ENCODE data around the gene CACNB2.
"Not testable (repeated sequence)": the region's sequence is repeated elsewhere in the genome, so short reads cannot be mapped to it uniquely, and the experiment has no call there.

CACNB2 gene

DNA sequence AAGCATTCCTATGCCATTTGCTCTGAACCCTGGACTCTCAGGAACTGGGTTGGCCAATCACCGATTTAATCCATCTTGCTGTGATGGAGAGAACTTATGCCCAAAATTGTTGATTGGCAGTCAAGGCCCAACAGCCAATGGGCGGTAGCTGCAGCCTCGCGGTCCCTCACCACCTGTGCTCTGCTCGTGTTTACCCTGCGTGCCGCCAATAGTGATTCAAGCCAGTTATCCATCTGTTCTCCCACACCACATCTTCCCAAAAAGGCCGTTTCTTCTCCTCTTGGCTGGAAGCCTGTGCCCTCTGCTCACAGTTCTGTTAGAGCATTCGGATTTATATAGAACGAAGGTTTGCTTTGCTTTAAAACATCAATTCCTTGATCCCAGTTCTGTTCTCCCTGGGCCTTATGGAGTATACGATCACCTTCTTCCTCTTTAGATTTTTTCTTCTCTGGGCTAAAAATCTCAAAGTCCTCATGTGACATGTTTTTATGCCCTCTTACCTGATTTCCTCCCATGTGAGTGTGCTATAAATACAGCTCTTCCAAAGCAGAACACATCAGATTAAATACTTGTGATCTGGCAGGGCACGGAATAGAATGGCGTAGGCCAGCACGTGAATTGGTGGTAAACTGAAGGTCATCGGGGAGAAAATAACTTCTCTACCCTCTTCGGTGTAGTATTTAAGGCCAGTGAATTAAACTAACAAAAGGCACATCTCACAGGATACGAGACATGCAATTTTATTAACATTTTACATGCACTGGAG is 298.3 kb downstream of the CACNB2 start:
- H3K4me3 ChIP-seq (ENCODE audit: low read length), result no peak overlapping the region
- TF ChIP-seq ZNF274 (IDR thresholded peaks at IDR 0.05; ENCODE audit: low read depth, low read length), result no peak

DNA sequence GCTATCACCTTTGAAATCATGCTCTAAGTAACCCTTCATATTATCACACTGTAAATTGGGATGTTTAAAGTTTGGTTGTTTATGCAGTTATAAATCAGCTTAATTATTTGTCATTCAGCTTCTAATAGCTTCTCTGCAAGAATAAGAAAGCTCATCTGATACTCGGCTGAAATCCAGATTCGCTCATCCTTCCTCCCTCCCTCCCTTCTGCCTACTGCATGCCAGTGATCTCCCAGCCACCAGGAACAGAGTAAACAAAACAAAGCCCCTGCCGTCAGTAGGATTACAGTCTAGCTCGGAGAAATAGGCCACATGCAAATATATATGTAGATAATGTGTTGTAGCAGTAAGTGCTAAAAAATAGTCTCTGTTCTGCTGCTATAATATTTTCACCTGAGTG is 299.4 kb downstream of the CACNB2 start:
- no peak for TF ChIP-seq ZNF274 (IDR thresholded peaks at IDR 0.05; ENCODE audit: low read depth, low read length)
- H3K4me3 ChIP-seq (ENCODE audit: low read length), result no peak overlapping the region

DNA sequence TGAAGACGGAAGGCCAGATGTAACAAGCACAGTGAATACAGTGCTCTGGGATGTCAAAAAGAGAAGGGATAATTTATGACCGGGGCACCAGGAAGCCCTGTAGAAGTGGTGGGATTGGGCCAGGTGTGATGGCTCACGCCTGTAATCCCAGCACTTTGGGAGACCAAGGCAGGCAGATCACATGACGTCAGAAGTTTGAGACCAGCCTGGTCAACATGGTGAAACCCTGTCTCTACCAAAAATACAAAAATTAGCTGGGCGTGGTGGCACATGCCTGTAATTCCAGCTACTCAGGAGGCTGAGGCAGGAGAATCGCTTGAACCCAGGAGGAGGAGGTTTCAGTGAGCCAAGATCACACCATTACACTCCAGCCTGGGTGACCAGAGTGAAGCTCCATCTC is 305.4 kb downstream of the CACNB2 start:
- H3K4me3 ChIP-seq (ENCODE audit: low read length), result not testable (repeated sequence)

DNA sequence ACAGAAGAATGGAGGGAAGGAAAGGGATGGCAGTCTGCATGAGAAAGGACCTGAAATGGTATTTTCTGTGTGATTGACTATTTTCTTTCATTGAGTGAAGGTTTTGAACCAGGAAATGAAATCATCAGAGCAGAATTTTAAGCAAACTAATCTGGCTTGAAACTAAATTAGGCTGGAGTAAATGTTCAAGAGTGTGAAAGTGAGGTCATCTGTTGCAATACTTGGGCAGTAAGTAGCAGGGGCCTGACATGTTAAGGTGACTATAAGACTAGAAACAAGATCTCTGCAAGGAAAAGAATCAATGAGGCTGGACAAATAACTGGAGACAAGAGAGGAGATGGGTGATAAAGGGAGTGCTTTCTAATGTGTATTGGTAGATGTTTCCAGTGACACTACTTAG is 306.0 kb downstream of the CACNB2 start:
- TF ChIP-seq ZNF274 (IDR thresholded peaks at IDR 0.05; ENCODE audit: low read depth, low read length), result no peak
- H3K4me3 ChIP-seq (ENCODE audit: low read length), result no peak overlapping the region

DNA sequence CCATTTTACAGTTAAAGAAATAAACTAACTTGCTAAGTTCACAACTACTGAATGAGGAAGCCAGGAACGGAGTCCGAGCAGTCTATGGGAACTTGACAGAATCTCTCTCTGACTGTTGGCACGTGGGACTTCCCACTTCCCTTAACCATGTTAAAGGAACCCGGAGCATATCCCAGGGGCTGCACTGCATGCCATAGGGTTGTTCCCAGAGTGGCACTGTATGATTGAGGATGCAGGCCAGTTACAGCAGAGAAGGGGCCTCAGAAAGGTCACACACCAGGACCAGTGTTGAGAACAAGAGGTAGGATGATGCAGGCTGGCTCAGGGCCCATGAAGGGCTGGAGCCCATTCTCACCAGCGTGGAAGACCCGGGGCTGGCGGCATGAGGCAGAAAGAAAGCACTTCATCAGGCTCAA is 309.4 kb downstream of the CACNB2 start:
- H3K4me3 ChIP-seq (ENCODE audit: low read length), result no peak overlapping the region
- no peak for TF ChIP-seq ZNF274 (IDR thresholded peaks at IDR 0.05; ENCODE audit: low read depth, low read length)

DNA sequence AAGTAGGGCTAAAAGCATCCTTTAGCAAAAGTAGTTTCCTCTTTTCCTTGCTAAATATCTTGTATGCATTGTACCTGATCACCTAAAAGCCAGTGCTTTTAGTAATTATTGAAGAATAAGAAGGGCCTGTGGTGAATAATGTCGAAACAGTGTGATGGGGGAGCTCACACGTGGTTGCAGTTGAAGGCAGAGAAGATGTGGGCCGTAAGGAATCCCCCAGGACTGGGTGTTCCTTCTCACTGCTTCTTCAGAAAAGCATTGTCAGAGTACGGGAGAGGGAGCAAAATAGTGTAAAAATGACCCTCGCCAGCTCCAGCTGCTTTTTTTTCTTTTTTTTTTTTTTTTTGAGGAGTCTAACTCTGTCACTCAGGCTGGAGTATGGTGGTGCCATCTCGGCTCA is 310.1 kb downstream of the CACNB2 start:
- no peak for TF ChIP-seq ZNF274 (IDR thresholded peaks at IDR 0.05; ENCODE audit: low read depth, low read length)
- H3K4me3 ChIP-seq (ENCODE audit: low read length), result no peak overlapping the region

DNA sequence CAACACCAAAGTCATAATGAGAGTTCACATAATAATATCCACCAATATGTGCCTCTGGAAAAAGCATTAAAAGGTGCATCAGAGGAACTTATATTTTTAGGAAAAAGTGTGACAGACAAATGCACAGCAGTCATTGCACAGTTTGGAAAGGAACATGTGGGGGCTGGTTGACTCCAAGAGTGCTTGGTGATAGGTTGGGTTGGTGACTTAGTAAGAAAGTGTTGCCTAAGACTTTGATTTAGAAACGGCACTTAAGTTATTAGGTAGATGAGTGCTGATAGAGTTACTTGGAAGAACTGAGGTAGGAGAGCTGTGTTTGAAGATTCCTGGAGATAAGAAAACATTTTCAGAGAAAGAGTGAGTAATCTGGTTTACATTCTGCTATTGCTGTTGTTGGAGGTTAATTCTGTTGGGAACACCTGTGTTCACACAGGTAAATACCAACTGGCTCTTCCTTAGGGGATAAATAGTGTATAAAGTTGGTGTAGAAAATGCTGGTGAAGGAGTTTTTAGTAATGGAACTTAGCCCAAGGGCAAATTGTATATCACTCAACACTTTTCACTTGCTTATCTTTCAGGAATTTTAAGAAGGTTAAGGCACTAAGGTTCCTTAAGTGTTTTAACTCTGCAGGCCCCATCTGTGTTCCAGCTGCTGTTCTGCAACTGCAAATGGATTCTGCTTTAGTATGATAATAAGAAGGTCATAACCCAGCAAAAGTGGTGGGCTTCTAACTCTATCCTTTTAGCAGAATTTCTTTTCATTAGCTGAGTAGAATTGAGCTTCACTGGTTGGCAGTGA is 315.1 kb downstream of the CACNB2 start:
- no peak overlapping the region for H3K4me3 ChIP-seq (ENCODE audit: low read length)
- no peak for TF ChIP-seq ZNF274 (IDR thresholded peaks at IDR 0.05; ENCODE audit: low read depth, low read length)

DNA sequence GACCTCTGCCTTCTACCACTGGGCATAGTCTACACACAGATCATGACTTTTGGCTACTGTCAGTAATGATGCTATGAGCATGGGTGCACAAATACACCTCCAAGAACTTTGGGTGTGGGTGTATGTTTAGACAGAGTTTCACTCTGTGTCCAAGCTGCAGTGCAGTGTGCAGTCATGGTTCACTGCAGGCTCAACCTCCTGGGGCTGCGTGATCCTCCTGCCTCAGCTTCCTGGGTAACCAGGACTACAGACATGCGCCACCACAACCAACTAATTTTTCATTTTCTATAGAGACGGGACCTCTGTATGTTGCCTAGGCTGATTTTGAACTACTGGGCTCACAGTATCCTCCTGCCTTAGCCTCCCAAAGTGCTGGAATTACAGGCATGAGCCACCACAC is 316.8 kb downstream of the CACNB2 start:
- no peak for TF ChIP-seq ZNF274 (IDR thresholded peaks at IDR 0.05; ENCODE audit: low read depth, low read length)
- no peak overlapping the region for H3K4me3 ChIP-seq (ENCODE audit: low read length)

DNA sequence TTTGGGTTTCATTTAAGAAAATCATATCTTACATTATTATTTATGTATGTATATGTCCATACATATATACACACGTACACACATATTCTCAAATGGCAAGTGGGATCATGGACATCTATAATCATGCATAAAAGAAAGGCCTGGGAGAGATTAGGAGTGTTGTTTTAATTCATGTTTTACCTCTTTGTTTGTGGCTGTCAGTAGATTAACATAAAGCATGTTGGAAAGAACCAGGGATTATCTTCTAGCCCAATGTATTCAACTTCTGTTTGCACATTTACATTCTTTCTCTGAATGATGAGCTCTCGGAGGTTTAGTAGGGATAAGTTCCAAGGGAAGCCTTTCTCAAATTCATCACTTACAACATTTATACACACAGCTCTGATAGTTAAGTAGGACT is 319.8 kb downstream of the CACNB2 start:
- no peak for TF ChIP-seq ZNF274 (IDR thresholded peaks at IDR 0.05; ENCODE audit: low read depth, low read length)
- H3K4me3 ChIP-seq (ENCODE audit: low read length), result no peak overlapping the region

DNA sequence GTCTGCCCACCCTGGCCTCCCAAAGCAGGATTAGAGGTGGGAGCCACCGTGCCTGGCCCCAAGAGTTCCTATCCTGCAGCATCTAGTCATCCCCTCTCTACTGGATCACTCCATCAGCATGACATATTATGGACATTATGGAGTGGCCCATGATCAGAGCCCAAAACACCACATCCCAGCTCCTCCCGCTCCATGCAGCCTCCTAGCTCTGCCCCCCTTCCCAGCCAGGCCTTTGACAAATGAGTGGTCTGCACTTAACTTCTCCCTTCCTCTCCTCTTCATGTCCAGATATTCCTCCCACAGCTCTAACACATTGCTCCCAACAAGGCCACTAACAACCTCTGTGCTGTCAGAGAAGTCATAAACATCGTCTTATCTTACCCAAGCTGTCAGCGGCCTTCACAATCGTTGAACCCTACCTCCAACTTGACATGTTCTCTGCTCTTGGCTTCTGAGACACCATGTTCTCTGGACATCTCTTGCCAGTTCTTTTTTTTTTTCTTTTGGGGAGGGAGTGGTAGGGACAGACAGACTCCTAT is 323.5 kb downstream of the CACNB2 start:
- TF ChIP-seq ZNF274 (IDR thresholded peaks at IDR 0.05; ENCODE audit: low read depth, low read length), result no peak
- no peak overlapping the region for H3K4me3 ChIP-seq (ENCODE audit: low read length)

DNA sequence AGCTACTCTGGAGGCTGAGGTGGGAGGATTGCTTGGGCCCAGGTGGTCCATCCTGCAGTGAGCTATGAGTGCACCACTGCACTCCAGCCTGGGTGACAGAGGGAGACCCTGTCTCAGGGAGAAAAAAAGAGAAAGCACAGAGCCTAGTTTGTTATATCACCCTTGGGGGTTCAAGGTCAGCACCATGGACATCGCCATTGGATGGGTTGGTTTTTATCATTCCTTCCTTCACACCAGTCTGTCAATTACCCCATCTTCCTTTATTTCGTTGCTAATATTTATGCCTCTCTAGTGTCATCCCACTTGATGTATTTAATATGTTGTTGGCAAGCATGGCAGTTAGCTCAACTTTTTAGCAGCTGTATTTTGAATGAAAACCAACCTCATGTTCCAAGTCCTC is 328.9 kb downstream of the CACNB2 start:
- no peak overlapping the region for H3K4me3 ChIP-seq (ENCODE audit: low read length)
- TF ChIP-seq ZNF274 (IDR thresholded peaks at IDR 0.05; ENCODE audit: low read depth, low read length), result no peak

DNA sequence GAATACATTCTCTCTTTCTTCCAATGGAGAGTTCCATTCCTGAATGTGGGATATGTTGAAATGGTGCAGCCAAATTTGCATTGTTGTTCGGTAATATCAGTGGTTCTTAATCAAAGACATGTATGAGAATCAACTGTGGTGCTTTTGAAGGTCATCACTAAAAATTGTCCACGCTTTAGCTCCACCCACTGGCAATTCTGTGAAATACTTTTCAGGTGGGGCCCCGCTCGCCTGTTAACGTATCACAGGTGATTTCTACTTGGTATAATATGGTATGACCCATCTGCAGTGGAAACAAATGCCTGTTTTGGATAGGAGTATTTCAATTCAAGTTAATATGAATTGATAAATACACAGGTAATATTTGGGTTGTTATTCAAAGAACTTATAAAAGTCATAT is 332.8 kb downstream of the CACNB2 start:
- H3K4me3 ChIP-seq (ENCODE audit: low read length), result no peak overlapping the region
- TF ChIP-seq ZNF274 (IDR thresholded peaks at IDR 0.05; ENCODE audit: low read depth, low read length), result no peak

DNA sequence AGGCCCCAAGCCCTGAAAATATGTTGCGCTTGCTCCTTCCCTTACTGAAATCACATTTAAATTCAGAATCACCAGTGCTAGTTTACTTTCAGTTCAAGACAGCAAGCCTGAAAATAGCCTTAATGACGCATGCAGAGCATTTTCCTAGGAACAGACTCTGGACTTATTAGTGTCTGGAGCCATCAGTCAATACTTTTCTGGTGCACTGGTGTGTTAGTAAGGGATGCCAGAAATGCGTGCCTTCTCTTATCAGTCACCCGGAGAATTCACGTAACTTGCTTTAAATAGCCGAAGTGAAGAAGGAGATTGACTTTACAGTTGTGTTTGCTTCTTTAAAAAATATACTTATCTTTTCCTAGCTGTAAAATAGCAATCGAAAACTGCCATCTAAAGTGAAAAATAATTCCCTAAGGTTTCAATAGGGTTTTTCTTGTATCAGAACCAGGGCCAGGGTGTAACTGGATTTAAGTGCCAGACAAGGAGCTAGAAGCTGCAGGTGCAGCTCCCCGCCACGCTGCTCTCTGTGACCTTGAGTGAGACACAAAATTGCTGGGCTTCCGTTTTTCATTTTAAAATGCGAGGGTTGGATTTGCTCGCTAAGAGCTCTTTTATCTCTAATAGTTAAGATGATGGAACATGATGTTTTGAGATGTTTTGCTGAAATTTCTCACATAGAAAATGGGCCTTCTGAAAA is 333.3 kb downstream of the CACNB2 start:
- no peak for TF ChIP-seq ZNF274 (IDR thresholded peaks at IDR 0.05; ENCODE audit: low read depth, low read length)
- no peak overlapping the region for H3K4me3 ChIP-seq (ENCODE audit: low read length)

DNA sequence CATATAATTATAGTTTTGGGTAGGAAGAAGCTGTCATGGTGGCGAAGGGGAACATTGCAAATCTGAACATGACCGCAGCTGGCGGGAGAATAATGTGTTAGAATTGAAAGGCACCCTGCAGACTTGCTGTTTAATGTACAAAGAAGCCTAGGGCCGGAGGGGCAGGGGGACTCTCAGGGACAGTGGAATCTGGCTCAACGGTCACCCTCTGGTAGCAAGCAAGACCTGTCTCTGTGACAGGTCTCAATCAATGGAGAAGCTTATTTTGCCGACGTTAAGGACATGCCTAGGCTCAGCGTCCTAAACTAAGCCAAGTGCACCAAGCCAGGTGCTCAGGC is 333.9 kb downstream of the CACNB2 start:
- no peak overlapping the region for H3K4me3 ChIP-seq (ENCODE audit: low read length)
- TF ChIP-seq ZNF274 (IDR thresholded peaks at IDR 0.05; ENCODE audit: low read depth, low read length), result no peak
